Ureter (tissue), 1 donor: ENCODE data around the gene CHCHD4. TPM values are rescaled to one million over a fixed set of nuclear protein-coding genes. Genes with fewer than 3 reads are reported as not detected.

Experiments
- total RNA-seq: library from RNA; stranded (reverse); gene quantifications from one replicate; pipeline ENCODE4 v1.2.4, GENCODE V29; 2023
- donor health status: DM: yes; HTN: yes; CAD: no.

The CHCHD4 gene
- total RNA-seq, 1 donor from 2014 or later, result 11.2 TPM

Other genes starting within 250 kb of the CHCHD4 start
- gene WNT7A, start 244.8 kb downstream of the CHCHD4 start, total RNA-seq, result 1.4 TPM
- 76.5 TPM for gene TMEM43, start 182 bp upstream of the CHCHD4 start, total RNA-seq
- gene XPC, start 53.7 kb upstream of the CHCHD4 start, total RNA-seq, result 55.6 TPM
- 11.4 TPM for gene LSM3, start 53.9 kb upstream of the CHCHD4 start, total RNA-seq